Measurements from ENCODE around the gene ARMC3. TPM values are rescaled to one million over a fixed set of nuclear protein-coding genes. Genes with fewer than 3 reads are reported as not detected.

The ARMC3 gene
- total and polyA plus RNA-seq, 12 donors: 0.17 TPM; not detected in 11

GRCh38 chr10:22912763-22913384 is 15.0 kb upstream of the ARMC3 start:
- intact Hi-C loops (cut with DNase I): no loop called here
- Histone ChIP-seq H3K27me3 (no peaks in the 10 kb centered on the region), H3K9me3 (replicated peaks in 1 of 3) (no peaks in the 10 kb centered on the region), H3K27ac (no peak overlapping the region), H3K4me3 (no peak overlapping the region), H3K36me3 (replicated peaks in 1 of 2) (no peaks in the 10 kb centered on the region), H3K4me1 (replicated peaks in 1 of 2) (peaks cover 0 to 19% of the 10 kb centered on the region in 2 donors)
- WGBS, 4 donors: 62 to 65% (median 64%) methylated on average over 5 of the region's 5 CpGs
- no peak for TF ChIP-seq CTCF (IDR thresholded peaks at IDR 0.05)
- no peak for DNase-seq

- no peak for DNase-seq
- no peaks in the 10 kb centered on the region for H3K9me3 ChIP-seq (replicated peaks in 1 of 3)
- no peak overlapping the region for H3K27ac ChIP-seq
- intact Hi-C loops (cut with DNase I): no loop called here
- WGBS, 4 donors: 87 to 92% (median 89%) methylated on average over 6 of the region's 6 CpGs
- no peaks in the 10 kb centered on the region for H3K27me3 ChIP-seq
- no peak for TF ChIP-seq CTCF (IDR thresholded peaks at IDR 0.05)
- no peak for TF ChIP-seq POLR2A (IDR thresholded peaks at IDR 0.05)
- H3K36me3 ChIP-seq (replicated peaks in 1 of 2): no peaks in the 10 kb centered on the region
- H3K4me1 ChIP-seq (replicated peaks in 1 of 2): peaks cover 0 to 19% of the 10 kb centered on the region in 2 donors
- no peak overlapping the region for H3K4me3 ChIP-seq
Measured at GRCh38 chr10:22913474-22914092, 14.3 kb upstream of the ARMC3 start.

- Histone ChIP-seq H3K27ac (no peak overlapping the region), H3K4me3 (no peak overlapping the region), H3K36me3 (replicated peaks in 1 of 2) (no peaks in the 10 kb centered on the region), H3K4me1 (replicated peaks in 1 of 2) (peaks cover 0 to 19% of the 10 kb centered on the region in 2 donors), H3K9me3 (replicated peaks in 1 of 3) (no peaks in the 10 kb centered on the region), H3K27me3 (no peaks in the 10 kb centered on the region)
- TF ChIP-seq CTCF (IDR thresholded peaks at IDR 0.05): no peak
- no peak for TF ChIP-seq POLR2A (IDR thresholded peaks at IDR 0.05)
- intact Hi-C loops (cut with DNase I): no loop called here
- WGBS, 4 donors: 79 to 89% (median 83%) methylated on average over 3 of the region's 3 CpGs
- no peak for DNase-seq
Measured at GRCh38 chr10:22915314-22915713, 12.5 kb upstream of the ARMC3 start.

GRCh38 chr10:22925088-22925487 is 2.8 kb upstream of the ARMC3 start:
- Histone ChIP-seq H3K27me3 (peaks cover 4% of the 10 kb centered on the region), H3K4me3 (no peak overlapping the region), H3K36me3 (replicated peaks in 1 of 2) (no peaks in the 10 kb centered on the region), H3K4me1 (replicated peaks in 1 of 2) (no peaks in the 10 kb centered on the region), H3K27ac (no peak overlapping the region), H3K9me3 (replicated peaks in 1 of 3) (peaks cover 0 to 4% (median 0%) of the 10 kb centered on the region in 3 donors)
- TF ChIP-seq CTCF (IDR thresholded peaks at IDR 0.05): no peak
- TF ChIP-seq POLR2A (IDR thresholded peaks at IDR 0.05): no peak
- 63 to 70% (median 66%) methylated on average over 1 of the region's 1 CpG for WGBS, 4 donors
- intact Hi-C loops (cut with DNase I): no loop called here
- no peak for DNase-seq

Data from adrenal gland (tissue), 12 donors.